GM12891 (cell line): ENCODE data around the gene TTC28.
"Not testable (repeated sequence)": the region's sequence is repeated elsewhere in the genome, so short reads cannot be mapped to it uniquely, and the experiment has no call there.

Experiments used
- POLR2A ChIP-seq: IDR thresholded peaks from 2 replicates; pipeline ENCODE4 v1.6.1; 2011; ENCODE audit warnings: low read depth, low read length, control low read depth
- POLR2AphosphoS5 ChIP-seq: IDR thresholded peaks from 2 replicates; pipeline ENCODE4 v1.6.1; 2011; ENCODE audit warnings: low read depth, low read length, control low read depth
- TAF1 ChIP-seq: IDR thresholded peaks from 2 replicates; pipeline ENCODE4 v1.6.1; 2011; ENCODE audit warnings: low read depth, low read length, control low read depth

DNA sequence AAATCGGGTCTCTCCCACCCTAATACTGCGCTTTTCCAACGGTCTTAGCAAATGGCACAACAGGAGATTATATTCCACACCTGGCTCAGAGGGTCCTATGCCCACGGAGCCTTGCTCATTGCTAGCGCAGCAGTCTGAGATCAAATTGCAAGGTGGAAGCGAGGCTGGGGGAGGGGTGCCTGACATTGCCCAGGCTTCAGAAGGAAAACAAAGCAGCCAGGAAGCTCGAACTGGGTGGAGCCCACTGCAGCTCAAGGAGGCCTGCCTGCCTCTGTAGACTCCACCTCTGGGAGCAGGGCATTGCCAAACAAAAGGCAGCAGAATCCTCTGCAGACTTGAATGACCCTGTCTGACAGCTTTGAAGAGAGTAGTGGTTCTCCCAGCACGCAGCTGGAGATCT is 488.1 kb downstream of the TTC28 start:
- not testable (repeated sequence) for TF ChIP-seq POLR2AphosphoS5, TAF1, POLR2A
